Bone marrow (tissue), 2 donors: ENCODE results near the gene TEP1.
A peak's percentile ranks its signal among the peaks of the same experiment; 100 is the strongest.

Source experiments
- DNase-seq, 2 donors: peaks; one replicate each; lab custom pipeline; 2025; lab: John Stamatoyannopoulos, UW

The TEP1 gene

DNA sequence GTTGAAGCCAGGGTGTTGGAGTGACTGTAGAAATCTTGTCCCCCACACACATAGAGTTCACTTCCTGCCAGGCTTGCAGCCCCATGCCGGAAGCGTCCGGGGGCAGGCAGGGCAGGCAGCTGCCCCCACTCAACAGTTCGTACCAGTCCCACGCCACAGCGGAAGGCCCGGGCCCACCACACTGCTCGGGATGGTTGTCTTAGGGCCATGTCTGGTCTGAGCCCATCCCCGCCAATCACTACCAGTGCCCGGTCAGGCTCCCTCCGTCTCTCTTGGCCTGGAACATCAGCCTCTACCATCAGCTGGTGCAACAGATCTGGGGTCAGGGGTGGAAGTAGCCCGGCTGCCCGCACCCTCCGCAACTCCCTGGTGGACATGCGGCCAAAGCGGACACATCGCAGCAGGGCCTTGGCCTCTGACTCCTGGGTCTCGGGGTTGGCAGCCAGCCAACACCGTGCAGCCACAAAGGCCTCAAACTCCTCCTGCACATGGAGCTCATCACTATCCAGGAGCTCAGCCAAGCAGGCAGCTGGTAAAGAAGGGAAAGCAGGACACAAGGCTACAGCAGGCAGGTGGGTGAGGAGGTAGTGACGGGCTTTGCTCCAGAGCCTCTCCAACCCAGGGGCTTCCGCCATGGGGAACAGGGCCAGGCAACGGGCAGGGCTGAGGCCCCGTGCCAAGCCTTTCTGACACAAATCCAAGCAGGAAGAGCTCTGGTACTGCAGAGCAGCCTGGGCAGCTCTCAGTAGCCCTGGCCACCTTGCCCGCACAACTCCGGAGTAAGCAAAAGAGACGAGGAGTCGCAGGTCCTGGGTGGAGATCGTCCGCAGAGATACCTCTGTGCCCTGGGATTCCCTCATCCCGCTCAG is 16.7 kb upstream of the TEP1 start:
- DNase-seq = no peak

DNA sequence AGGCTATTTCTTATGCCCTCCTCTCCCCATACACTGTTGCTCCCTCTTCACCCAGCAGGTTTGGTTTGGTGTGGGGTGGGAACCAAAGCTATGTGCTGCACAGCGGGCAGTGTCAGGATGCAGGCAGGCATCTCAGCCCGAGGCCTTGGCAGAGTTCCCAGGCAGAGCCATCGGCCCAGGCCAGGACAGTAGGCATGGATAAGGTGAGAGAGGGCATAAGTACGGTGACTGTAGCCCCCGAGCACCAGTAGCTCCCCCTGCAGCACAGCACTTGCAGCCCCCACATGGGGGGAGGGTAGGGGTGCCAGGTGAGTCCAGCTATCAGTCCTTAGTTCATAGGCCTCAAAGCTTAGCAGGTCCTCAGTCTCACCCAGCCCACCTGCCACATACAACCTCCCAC is 15.5 kb upstream of the TEP1 start:
- DNase-seq = no peak

DNA sequence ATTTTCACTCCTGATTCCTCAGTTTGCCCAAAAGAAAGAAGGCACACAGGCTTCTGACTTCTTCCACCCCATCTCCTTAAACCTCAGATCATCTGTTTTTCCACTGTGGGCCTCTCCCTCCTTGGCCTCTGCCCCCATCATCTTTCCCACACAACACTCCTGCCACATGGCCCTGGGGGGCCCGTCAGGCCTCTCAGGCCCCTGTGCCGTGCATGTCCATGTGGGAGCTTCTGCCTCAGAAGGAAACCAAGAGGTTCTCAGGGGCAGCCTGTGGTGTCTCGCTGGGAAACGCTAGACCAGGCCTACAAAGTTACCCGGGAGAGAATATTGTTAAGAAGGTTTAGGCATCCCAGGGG is 14.7 kb upstream of the TEP1 start:
- DNase-seq = no peak

DNA sequence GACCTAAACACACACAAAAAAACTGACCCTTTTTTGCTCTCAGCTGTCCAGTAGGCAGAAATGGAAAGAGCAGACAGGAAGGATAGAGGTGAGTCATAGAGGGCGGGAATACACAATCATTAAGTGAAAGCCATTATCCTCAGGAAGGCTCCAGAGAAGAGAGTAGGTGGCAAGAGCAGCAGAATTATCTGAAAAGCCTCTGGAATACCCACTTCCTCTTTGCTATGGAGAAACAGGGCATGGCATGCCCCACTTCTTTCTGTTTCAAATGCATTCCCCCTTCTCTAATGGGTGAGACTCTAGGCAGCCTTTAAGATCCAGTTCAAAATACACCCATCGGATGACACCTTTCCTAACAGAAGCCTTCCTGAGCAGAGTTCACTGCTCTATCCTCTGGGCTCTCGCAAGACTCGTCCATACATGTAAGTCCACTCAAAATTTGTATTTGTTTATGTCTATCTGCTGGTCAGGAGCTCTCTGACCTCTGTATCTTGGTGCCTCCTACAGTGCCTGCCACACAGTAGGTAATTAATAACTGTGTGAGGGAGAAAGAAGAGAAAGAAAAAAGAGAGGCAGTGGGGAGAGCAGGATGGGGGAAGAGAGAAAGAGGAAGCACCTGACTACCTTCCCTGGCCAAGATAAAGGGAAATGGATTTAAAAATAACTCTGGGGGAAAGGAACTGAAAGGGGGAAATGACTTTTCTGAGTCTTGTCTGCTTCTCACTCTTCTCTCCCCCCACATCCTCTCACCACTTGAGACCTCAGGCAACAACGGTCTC is 14.1 kb upstream of the TEP1 start:
- peak in 1 of 2 donors; percentile 85 for DNase-seq

DNA sequence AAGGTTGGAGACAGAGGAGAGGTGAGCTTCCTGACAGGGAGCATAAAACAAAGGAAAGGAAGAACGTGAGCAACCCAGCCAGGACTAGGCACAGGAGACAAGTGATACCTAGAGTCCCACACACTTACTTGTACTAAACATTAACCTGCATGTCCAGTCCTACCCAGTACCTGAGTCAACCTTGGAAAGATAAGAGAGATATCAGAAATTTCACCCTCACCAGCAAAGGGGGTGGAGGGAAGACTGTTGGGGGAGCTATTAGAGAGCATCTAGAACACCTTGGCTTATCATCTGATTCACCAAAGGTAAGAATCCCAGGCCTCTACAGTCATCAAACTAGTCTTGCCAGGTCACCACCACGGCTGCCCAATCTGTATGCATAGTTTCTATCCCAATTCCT is 11.6 kb upstream of the TEP1 start:
- DNase-seq = no peak

DNA sequence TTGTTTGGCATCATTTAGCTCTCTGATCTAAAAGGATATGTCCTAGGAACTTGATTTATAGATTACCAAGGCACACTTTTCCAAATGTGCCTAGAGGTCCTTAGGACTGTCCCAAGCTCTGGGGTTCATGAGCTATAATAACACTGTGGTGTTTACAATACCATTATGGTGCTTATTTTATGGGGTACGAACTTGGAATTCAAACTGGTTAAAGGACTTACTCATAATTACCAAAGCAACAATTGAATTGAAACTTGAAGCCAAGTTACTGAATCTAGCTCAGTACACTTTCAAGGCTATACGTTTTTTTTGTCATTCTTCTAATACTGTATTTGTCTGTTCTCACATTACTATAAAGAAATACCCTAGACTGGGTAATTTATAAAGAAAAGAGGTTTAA is 9.6 kb upstream of the TEP1 start:
- no peak for DNase-seq

DNA sequence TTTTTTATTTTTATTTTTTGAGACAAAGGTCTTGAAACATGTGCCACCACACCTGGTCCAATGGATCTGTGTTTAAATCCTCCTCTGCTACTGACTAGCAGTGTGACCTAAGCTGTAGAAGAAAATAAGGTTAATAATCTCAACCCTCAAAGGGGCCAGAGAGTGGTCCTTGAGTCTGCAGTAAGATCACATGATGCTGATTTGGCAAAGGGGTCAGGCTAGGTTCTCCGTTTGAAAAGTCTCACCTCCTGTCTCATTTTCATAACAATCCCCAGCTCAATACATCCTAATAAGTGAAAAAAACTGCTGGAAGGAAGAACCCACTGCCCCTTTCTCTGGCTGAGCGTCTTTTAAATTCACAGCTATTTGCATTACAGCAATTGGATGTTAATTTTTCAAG is 8.0 kb upstream of the TEP1 start:
- no peak for DNase-seq

DNA sequence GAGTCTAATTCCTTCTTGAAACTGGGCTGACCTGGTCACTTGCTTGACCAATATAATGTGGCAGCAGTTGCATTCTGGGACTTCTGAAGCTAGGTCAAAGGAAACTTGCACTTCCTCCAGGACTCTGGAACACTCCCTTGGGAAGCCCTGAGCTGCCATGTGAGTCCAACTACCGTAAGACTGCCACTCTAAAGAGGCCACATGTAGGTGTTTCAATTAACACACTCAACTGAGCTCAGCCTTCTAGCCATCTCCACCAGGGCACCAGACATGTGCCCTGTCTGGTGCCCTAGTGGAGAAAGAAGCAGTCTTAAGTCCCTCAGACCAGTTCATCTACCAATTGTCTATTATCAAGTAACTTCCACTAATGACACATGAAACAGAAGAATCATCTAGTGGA is 6.1 kb upstream of the TEP1 start:
- DNase-seq = no peak

DNA sequence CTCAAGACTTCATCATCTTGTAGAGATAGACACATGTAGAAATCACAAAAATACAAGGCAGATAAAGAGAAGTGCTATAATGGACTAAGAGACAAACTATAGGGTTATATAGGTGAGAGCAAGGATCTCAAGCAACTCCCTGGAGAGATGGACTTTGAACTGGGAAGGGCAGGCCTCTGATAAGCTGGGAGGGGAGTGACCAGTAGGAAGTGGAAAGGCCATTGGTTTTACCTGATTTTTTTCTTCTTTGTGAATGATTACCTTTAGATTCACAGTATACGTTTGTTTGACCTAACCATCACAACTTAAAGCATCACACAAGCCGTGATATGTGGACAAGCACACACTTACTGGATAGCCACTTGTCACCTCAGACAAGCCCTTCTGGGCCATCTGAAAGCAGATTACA is 5.2 kb upstream of the TEP1 start:
- DNase-seq = no peak

DNA sequence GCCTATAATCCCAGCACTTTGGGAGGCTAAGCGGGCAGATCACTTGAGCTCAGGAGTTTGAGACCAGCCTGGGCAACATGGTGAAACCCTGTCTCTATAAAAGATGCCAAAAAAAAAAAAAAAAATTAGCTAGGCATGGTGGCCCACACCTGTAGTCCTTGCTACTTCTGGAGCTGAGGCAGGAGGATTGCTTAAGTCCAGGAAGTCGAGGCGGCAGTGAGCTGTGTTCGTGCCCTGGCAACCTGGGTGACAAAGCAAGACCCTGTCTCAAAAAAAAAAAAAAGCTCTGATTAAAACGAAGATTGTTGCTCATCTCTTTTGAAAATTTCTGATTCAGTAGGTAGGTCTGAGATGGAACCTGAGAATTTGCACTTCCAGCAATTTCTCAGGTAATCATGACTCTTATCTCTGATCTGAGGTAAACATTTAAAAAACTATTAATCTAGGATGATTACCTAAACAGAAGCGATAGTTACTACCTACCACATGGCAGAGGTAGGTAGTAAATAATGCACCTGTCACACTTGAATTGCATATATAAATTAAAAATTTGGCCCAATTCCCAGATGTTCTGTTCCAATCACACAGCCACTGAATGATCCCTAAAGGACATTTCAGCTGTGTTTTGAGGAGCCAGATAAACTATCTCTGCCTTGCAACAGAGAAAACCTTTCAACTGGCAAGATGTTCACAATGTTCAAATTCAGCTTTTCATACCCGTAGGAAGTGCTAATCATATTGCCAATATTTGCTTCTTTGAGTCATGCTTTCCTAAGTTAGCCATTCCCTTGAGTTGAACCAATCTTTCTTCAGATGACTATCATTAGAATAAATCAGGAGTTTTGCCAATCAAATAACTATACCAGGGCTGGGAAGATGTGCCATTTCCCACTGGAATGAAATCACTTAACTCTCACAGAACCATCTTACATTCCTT is 4.2 kb upstream of the TEP1 start:
- no peak for DNase-seq

DNA sequence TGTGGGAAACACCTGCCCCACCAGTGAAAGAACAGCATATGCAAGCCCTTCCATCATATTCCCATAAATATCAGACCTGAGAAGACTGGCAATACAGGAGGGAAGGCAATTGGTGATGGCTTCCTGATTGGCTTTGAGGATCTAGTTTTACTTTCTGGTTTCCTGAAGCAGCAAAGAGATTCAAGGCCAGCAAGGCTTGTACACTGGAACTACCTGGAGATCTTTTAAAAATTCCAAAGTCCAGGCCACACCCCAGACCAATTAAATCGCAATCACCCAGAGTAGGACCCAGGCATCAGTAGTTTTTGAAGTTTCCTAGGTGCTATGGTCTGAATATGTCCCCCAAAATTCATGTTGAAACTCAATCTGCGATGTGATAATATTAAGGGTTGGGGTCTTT is 2.9 kb upstream of the TEP1 start:
- DNase-seq = no peak

DNA sequence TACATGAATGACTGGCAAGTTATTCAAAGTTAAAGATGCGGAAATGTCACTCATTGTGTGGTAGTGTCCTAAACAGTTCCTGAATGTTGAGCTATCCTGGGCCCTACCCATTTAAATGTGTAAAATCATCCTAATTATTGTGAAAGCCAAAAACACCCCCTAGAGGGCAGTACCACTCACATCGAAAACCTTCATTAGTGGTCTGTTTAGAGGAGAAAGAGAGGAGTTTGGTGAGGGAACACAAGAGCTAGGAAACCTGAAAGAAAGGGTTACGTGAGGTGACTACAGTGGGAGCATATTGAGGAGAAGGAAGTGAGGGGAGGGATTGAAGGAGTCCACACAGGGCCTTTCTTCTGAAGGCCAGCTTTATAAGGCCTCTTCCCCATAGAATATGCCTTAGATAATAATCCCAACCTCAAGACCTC is 2.5 kb upstream of the TEP1 start:
- DNase-seq = peak in 1 of 2 donors; percentile 83

DNA sequence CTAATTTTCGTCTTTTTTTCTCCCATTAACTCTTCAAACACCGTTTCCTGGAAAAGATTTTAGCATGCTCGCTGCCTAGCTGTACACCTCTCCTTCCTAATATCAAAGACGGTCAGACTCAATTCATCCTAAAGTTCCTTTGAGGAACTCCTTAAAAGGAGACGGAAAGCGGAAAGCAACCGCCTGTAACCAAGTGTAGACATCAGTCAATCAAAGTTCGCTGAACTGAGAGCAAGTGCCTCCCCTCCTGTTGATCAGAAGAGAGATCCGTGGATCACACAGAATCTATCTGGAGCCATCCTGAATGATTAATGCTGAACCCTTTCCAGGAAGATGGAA is 412 bp upstream of the TEP1 start:
- DNase-seq = no peak

DNA sequence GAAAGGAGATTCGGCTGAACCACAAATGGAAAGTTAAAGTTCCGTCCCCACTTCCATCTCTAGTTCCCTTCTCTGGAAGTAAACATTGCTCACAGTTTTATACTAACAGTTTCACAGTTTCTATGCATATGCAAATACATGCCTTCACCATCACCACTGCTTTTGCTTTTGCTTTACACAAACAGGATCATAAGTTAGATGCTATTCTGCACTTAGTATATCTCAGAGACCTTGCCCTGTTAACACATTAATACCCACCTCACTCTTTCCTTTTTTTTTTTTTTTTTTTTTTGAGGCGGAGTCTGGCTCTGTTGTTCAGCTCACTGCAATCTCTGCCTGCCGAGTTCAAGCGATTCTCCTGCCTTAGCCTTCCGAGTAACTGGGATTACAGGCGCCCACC is 890 bp downstream of the TEP1 start:
- DNase-seq = peak in 1 of 2 donors; percentile 33

DNA sequence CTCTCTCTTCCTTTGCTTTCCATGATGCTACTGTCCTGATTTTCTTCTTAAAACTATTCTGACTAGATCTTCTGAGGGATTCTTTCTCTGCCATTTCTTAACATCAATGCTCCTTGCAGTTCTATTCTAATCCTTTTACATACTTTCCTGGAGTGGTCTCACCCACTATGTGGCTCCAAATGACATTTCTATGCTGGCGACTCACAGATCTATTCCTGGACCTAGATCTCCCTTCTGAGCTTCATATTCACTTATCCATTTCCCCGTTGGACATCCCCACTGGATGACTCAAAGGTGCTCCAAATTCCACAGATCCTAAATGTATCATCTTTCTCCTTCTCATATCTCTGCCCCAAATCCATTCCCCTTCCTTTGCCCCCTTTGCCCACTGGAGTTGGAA is 4.1 kb downstream of the TEP1 start:
- no peak for DNase-seq

DNA sequence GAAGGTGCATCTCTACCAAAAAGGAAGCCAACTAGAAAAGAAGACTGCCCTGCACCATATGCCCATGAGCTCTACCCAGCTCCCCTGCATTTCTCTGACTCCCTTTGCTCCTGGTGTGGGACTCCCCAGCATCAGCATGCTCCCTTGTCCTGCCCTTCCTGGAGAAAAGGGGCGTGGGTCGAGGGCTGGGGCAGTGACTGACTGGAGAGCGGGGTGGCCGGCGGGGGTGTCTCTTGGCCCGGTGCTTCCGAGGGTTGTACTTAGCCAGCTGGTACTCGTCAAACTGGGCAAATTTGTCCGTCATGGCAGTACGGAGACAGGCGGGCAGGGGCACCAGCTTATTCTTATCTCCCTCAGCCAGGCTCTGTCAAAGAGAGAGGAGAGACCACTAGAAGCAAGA is 9.8 kb downstream of the TEP1 start:
- DNase-seq = no peak

DNA sequence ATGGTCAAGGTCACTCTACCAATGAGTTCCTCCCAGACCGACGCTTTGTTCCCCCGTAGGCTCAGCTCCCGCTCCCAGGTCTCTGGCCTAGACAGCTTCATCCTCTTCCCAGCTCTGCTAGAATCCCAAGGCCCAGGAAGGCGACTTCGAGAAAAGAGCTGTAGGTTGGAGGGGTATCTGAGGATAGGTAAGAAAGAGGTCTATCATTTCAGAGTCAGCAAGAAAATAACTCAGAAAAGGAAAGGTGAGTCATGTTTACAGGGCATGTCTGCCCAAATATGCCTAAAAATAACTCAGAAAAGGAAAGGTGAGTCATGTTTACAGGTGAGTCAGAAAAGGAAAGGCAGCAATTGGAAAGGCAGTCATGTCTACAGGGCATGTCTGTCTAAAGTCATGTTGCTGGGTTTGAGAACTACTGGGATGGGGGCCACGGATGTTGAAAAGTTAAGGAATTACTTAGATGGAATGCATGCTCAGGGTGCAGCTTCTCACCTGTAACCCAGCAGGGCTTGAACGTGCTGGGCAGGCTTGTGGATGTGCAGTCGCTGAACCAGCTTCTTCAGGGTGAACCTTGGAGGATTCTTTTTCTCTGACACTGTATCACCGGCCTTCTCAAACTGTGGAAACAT is 12.2 kb downstream of the TEP1 start:
- DNase-seq = no peak

DNA sequence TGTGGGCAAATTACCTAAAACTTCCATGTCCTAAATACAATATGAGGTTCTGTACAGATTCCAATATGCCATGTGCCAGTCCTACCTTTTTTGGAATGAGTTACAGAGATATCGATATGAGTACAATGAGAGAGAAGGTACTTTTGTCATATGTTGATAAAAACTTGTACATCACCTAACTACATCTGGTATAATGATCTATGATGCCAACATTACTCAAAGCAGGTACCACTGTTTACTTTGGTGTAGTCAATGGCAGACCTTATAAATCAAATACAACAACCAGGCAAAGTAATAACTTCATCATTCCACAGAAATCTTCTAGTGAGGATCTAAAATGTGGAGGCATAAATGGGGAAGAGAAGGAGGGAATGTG is 12.7 kb downstream of the TEP1 start:
- DNase-seq = no peak

DNA sequence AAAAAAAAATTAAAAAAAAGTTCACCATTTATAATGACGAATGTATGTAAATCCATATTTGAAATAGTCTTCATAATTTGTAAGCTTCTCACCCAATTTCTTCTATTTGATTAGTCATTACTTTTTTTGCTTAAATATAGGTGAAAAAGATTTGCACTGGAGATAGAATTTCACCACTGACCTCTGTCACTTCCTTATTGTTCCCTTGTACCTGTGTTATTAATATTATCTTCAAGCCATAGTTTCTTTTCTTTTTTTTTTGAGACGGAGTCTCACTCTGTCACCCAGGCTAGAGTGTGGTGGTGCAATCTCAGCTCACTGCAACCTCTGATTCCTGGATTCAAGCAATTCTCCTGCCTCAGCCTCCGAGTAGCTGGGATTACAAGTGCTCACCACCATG is 15.8 kb downstream of the TEP1 start:
- no peak for DNase-seq

DNA sequence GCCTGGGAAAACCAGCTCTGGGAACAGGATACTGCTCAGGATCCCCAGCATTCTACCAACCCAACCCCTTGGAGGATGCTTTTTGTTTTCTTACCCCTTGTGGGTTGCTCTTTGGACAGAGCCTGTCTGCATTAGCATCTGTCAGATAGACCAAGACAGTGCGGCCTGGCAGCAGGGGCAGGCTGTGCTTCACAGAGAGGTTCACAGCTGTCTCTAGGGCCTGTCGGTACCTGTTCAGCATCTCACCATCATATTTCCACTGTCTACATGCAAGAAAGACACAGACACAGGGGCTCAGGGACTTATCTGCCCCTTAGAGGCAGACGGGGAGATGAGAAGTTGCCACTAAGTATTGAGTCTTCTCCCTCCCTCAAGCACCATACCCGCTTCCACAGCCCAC is 21.8 kb downstream of the TEP1 start:
- no peak for DNase-seq

DNA sequence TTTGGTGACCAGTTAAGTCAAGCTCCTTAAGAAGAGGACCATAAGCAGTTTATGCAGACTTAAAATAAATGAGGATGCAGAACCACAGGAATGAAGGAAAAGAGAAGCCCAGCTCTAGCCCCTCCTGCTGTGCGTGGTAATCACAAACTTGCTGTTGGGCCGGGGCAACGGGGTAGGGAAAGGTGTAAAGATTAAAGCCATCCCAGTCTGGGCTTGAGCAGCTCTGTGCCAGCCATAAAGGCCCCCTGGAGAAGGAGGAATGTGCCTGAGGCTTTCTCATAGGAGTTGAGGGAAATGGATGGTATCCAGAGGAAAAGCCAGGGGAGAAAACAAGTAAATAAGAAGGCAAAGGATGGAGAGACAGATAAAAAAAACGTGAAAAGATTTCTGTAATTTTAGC is 25.1 kb downstream of the TEP1 start:
- no peak for DNase-seq

DNA sequence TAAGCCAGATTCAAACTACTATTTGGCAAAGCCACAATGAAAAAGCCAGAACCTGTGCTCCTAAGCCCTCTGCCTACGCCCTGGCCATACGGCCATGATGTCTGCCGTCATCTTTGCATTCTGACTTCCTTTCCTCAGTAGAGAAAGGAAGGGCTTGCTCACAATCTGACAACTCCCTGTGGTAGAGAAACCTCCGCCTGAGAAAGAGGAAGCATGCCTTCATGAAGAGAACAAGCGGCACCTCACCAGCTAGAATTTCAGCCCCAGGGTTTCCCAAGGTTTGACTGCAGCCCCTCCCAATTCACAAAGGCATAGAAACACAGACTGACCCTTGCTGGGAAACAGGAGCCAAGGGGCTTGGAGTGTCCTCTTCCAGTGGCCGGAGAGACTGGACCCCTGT is 25.7 kb downstream of the TEP1 start:
- DNase-seq = no peak
